MV-4-11 (cell line): ENCODE results near the gene TOR1AIP2.

ENCODE experiments used
- DNase-seq: peaks from one replicate; lab custom pipeline; 2025; lab: John Stamatoyannopoulos, UW

Gene TOR1AIP2

DNA sequence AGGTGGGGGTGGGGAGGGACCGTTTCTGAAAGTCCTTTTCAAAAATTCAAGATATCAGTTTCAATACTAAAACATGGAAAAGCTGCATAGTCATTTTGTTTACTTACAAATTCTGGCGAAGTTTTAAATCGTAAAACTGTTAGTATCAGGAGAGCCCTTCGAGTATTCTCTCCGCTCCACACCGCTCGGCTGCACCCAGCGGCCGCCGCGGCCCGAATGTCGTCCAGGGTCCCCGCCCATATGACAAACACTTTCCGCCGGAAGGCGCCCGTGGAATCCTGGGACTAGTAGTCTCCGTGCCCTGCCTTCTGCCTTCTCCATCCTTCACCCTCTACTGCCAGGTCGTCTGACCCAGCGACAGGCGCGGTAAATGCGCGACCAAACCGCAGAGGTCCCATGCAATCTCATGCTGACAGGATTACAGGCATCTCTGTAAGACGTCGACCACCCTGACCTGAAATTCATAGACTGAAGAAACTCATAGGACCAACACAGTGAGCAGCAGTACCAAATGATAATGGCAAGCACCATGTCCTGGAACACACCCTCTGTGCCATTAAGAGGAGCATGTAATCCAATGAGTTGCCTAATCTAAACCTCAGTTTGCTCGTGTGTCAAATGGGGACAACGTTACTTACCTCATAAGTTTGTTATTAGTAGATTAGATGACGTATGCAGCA, at the start of gene TOR1AIP2:
TOR1AIP2 (minus strand) TSS at position 218 of the 680 bp plus-strand sequence. CDS start 25,138 bp downstream, outside the sequence.
- DNase-seq, result peak; percentile 82

DNA sequence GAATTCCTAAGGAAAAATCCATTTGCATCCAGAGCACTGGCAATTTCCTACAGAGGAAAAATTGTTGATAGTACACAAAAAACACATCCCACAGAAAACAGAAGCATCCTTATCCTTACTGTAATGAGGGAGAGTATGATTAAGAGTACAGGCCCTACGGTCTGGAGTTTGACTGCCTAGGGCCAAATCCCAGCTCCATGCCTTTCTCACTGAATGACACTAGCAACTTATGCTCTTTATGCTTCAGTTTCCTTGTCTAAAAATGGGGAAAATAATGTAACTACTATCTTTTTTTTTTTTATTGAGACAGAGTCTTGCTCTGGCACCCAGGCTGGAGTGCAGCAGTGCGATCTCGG, 49.2 kb upstream of the TOR1AIP2 start:
- DNase-seq, result no peak

DNA sequence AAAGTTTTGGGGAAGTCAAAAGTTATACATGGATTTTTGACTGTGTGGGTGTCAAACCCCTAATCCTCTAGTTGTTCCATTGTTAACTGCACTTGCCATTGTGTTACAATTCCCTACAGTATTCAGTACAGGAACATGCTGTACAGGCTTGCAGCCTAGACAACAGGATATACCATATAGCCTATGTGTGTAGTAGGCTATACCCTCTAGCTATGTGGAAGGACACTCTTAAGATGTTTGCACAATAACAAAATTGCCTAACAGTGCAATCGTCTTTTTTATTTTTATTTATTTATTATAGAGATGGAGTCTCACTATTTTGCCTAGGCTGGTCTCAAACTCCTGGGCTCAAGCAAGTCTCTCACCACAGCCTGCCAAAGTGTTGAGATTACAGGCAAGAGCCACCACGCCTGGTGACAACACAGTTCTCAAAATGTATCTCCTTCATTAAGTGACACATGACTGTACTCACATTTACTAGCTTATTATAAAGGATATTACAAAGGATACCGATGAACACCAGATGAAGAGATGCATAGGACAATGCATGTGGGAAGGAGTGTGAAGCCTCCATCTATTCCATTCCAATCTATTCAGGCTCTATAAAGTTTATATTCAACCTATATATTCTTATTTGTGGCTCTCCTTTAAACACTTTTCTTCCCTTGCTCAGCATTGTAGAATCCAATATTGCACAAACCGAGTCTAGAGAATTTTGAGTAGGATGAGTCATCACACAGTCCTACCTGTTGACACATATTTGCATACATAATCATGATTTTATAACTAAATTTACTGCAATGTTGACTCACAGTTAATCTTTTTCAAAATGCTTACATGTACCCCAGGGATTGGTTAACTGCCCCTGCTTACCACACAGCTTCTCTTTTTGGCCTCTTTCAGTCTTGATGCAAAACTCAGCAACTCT, 48.6 kb upstream of the TOR1AIP2 start:
- DNase-seq, result peak; percentile 62

DNA sequence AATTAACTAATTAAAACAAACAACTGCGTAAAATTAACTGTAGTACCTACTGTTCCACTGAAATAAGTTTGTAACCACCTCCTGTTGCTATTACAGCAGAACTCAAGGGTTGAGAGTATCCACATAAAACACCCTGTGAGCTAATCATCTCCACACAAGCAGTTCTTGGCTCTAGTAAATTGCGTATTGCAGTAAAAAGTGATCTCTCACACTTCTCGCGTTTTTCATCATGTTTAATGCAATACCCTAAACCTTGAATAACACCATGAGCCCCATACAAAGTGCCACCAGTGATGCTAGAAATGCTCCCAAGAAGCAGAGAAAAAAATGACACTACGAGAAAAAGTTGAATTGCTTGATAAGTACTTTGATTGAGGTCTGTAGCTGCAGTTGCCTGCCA, 47.7 kb upstream of the TOR1AIP2 start:
- DNase-seq, result no peak

DNA sequence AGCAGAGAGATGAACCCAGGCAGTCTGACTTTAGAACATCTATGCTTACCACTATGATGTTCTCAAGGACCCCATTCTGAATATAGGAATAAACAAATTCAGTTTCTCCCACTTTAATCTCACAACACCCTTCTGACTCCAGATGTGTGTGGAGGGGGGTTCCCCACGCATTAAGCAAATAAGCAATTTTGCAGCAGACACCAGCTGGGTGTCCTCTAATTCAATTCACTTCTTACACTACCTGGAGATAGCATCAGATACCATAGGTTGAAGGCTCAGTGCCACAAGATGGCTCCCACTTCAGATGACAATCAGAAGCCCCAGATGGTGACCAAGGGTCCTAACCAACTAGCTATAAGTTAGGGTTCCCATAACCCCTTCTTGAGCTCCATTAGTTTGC, 46.7 kb upstream of the TOR1AIP2 start:
- no peak for DNase-seq

DNA sequence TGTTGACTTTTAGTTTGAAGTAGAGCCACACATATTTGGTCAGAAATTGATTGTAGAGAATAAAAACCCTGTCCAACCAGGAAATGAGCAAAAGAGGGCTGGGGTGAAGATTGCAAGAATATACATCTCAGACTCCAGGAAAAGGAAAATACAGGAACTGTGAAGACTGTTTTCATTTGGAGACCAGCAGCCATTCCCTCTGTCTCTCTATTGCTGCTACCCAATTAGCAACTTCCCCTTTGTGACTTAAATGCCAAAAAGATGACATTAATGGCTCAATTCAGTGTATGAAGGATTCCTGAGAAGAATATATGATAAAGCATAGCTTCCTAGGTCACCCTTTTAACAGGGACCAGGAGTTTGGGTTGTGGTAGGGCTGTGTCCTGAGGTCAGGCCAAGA, 45.4 kb upstream of the TOR1AIP2 start:
- peak; percentile 60 for DNase-seq

DNA sequence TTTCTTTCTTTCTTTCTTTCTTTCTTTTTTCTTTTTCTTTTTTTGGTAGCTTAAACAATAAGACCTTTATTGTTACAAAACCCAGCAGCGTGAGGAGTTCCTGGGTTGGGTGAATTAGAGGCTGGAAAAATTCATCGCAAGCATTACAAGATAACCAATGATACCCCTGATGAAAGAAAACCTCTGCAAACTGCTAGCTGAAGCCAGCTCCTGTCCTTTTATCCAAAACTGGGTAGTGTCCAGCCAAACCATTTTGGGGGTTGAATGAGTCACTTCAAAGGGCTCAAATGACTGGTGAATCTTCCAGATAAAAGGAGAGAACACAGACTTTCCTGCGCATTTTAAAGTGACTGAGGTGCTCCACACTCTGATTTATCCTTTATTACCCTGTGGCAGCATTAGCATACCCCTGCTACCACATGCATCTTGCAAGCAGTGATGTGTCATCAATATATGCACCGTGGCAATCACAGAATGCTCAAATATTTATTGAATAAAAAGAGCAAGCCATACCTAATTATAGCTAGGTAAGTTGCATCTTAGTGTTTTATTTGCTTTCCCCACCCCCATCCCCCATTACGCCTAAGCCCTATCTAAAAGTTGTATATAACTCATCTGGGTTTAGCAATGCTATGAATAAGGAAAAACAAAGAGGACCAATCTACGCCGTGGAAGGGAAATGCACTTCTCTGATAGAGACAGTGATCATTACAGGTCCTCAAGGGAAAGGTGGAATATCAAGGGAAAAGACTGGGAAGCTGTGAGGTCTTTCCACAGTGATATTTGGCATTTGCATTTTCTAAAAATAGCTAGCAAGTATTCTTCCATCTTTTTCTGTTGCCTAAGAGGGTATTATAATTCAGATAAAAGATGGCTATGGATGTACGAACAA, 44.6 kb upstream of the TOR1AIP2 start:
- DNase-seq, result no peak

DNA sequence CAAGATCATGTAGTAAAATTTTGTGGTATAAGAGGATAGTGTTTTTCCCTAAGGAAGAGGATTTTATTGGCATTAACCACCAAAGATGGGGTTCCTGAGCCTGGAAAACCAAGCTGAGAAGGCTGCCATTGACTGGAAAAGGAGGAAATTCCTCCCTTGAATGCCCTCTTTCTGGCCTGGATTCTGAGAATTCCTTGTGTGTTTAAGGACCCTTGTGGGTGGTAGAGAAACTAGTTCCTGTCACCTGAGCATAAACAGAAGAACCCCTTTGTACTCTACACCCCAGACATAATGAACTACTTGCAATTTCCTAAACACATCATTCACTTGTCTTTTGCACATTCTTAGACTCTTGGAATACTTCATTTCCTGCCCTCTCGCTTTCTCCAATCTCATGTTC, 43.9 kb upstream of the TOR1AIP2 start:
- DNase-seq, result no peak

DNA sequence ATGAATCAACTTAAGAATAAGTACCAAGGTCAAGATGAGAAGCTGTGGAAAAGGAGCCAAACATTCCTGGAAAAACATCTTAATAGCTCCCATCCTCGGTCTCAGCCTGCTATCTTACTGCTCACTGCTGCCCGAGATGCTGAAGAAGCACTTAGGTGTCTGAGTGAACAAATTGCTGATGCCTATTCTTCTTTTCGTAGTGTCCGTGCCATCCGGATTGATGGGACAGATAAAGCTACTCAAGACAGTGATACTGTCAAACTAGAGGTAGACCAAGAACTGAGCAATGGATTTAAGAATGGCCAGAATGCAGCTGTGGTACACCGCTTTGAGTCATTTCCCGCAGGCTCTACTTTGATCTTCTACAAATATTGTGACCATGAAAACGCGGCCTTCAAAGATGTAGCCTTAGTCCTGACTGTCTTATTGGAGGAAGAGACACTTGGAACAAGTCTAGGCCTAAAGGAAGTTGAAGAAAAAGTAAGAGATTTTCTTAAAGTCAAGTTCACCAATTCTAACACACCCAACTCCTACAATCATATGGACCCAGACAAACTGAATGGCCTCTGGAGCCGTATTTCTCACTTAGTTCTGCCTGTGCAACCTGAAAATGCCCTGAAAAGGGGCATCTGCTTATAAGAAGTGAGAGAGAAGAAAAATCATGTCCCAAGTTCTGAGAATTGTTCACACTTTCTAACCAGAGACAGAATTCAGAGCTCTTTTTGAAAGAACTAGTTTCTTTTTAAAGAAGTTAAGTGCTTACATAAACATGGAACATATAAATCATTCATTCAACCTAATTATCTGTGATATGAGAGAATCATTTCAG, 40.2 kb upstream of the TOR1AIP2 start:
- DNase-seq, result no peak

DNA sequence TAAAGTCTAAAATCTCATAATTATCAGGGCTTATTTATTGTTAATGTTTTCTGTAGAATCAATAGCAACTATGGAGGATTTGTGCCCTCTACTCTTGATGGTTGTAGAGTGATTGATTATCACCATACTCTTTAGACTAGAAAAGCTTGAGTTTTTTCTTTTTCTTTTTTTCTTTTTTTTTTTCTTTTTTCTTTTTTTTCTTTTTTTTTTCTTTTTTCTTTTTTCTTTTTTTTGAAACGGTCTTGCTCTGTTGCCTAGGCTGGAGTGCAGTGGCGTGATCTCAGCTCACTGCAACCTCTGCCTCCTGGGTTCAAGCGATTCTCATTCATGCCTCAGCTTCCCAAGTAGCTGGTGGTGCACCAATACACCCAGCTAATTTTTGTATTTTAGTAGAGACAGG, 34.2 kb upstream of the TOR1AIP2 start:
- no peak for DNase-seq

DNA sequence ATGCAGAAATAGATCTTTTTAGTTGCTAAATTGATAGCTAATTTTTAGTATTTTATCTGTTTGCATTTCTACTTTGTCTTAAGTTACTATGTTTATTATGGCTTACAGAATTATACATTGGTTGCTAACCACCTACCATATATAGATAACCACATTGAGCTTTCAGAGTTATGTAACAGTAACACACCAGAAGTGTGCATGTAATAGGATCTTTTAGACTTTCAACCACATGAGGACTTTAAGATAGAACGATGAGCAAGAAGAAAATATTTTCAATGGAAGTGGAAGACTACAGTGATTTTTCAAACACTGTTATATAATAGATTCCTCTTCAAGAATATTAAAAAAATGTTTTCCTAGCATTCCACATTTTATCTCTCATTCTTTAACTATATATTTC, 33.3 kb upstream of the TOR1AIP2 start:
- peak; percentile 89 for DNase-seq

DNA sequence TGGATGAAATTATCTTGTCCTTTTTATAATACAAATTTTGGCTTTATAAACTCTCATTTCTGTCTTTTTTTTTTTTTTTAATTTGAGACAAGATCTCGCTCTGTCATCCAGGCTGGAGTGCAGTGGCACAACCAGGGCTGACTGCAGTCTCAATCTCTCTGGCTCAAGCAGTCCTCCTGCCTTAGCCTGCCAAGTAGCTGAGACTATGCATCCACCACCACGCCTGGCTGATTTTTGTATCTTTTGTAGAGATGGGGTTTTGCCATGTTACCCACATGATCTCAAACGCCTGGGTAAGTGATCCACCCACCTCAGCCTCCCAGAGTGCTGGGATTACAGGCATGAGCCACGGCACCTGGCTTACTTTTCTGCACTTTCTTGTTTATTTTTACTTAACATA, 12.0 kb upstream of the TOR1AIP2 start:
- no peak for DNase-seq

DNA sequence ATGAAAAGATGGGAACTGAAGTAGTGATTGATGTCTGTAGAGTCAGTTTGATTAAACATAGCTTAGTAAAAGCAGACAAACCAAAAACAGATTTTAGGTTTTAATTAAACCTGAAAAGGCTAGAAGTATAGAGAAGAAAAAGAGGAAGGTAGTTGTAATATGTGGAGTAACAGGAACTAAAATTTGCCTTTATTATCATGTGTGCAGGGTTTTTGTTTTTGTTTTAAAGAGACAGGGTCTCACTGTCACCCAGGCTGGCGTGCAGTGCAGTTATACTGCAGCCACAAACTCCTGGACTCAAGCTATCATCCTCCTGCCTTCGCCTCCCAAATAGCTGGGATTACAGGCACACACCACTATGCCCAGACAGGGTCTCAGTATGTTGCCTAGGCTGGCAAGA, 10.5 kb upstream of the TOR1AIP2 start:
- DNase-seq, result peak; percentile 58

DNA sequence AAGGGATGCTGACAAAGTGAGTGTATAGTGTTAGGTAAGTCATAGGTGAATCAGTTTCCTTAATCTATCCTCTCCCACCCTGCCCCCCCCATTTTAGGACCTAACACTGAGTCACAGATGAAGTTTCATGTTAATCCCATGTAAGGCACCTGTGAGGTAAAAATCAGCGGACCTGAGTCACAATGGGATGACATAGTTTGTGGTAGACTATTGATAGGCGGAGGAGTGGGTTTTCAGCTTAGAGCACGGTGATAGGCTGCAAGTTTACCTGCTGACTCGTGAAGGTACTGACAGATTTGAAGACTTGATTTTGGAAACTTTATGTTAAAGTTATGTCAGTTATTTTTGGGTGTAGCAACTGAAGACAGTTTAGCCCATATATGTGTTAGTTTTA, 6.1 kb upstream of the TOR1AIP2 start:
- DNase-seq, result no peak

DNA sequence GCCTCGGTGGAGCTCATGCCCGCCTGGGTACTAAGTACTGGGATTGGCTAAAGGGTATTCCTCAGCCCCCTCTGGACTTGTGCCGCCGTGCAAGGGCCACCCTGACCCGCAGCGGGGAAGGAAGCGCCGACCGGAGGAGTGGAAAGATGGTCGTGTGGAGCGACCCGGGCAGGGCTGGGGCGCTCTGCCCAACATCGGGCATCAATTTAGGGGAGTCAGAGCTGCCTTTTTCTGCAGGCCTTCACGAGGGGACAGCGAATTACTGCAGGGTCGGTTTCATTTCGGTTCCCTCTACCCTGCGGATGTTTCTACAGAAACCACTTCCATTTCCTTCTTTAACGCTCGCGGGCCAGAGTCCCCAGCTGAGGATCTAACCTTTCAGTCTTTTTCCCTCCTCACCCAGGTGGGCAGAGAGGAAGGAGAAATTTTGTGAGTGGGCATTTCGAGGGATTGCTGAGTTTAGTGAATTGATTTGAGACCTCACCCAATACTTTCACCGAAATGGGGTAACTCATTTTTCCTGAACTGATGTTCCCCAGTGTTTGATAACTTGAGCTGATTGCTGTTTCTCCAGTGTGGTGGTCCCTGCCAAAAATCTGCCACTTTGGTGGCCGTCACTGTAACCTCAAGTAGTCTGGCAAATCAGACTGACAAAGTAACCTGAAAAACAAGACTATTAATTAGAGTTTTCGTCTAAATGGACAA, 5.6 kb upstream of the TOR1AIP2 start:
- DNase-seq, result peak; percentile 63

DNA sequence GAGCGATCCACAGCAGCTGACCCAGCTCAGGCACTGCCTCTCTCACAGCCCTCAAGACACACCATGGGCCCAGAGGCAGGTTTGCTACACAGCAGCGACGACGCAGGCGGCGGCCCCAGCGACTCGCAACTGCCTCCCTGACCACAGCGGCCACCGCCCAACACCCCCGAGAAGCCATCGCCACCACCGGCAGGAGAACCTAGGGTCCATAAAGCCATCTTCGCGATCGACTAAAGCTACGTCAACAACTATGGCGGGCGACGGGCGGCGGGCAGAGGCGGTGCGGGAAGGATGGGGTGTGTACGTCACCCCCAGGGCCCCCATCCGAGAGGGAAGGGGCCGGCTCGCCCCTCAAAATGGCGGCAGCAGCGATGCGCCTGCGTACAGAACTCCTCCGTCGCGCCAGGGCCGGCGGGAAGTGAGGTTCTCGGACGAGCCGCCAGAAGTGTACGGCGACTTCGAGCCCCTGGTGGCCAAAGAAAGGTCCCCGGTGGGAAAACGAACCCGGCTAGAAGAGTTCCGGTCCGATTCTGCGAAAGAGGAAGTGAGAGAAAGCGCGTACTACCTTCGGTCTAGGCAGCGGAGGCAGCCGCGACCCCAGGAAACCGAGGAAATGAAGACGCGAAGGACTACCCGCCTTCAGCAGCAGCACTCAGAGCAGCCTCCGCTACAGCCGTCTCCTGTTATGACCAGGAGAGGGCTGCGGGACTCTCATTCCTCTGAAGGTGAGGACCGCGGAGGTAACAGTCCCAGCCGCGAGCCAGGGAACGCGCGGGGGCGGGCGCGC, 4.8 kb upstream of the TOR1AIP2 start, which contains the start of gene TOR1AIP1:
TOR1AIP1 (plus strand) TSS at position 33 of the 787 bp plus-strand sequence; CDS start at position 251, 218 bp downstream.
- peak; percentile 98 for DNase-seq

DNA sequence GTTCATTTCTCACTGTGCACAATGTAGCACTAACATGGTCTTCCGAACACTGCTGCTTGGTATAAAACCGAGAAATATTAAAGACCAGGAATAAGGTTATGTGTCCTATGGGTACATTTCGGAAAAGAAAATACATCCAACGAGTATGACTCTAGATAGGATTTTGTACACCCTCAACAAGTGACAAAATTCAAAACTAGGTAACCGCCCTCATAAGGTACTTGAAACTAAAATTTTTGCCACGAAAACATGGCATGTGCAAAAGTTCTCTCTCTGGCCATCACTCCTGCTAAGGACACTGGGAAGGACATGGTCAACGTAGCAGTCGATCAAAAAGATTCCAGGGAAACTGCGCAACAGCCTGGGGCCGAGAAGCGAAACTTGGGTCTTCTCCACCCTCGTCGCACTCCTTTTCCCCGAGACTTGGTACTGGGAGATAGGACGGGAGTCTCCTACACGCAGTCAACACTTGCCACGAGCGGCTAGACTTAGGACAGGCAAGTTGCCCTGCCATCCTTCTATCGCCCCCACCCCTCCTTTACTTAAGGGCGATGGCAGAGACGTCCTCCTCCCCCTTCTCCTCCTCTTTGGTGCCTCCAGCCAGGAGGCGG, 4.1 kb upstream of the TOR1AIP2 start:
- no peak for DNase-seq

DNA sequence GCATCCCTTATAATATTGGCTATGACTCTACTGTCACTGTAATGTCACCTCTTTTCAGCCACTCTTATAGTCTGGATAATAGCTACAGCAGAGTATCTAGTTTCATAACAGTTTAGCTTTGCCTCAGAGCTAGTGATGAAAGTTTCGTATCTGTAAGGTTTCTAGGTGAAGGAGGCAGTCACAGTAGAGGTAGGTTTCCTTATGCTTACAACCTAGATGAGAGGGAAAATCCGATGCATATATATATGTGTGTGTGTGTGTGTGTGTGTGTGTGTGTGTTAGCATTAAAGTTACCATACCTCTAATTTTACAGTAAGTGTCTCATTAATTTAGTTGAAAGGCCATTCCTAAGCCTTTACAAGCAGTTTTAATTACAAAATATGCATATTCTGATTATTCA, 2.2 kb upstream of the TOR1AIP2 start:
- DNase-seq, result no peak

DNA sequence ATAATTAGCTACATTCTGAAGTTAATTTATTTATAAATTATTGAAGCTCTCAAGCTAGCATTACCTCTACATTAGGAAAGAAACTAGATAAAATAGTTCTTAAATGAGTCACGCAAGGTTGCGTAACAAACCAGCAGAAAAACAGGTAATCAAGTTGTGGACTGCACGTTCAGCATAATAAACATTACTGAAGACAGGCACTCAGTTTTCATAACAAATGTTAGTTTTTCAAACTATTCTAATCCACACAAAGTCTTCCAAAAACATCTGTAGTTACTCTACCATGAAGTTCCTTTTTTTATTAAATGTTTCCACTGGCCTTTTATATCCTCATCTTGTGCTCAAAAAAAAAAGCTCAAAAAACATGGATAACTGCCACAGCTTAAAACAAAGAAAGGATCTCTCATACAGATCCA, 1.3 kb downstream of the TOR1AIP2 start:
- peak; percentile 29 for DNase-seq
